Measurements from ENCODE around the gene MYO7A. TPM values are rescaled to one million over a fixed set of nuclear protein-coding genes. Genes with fewer than 3 reads are reported as not detected.

Gene MYO7A
- polyA plus RNA-seq, 1 donor (not counting 4 experiments of a cell fraction or from before 2014, with no cell fraction given): 0.75 TPM

- dilution Hi-C loops (cut with MboI; ENCODE audit: extremely low pct_ligation_motif_present, low sequenced_read_pairs): no loop called here
- H3K9ac ChIP-seq (ENCODE audit: control insufficient read depth, extremely low read depth, insufficient read depth, low read length): no peak overlapping the region
- H2AFZ ChIP-seq (ENCODE audit: control insufficient read depth, low read length): no peak overlapping the region
- no peaks in the 10 kb centered on the region for H3K36me3 ChIP-seq (ENCODE audit: control insufficient read depth in 2 of 2, extremely low read depth in 1 of 2, insufficient read depth in 2 of 2, low read length in 2 of 2)
- no peaks in the 10 kb centered on the region for H3K9me3 ChIP-seq (ENCODE audit: control insufficient read depth, low read depth, low read length)
- H3K9me1 ChIP-seq (ENCODE audit: control insufficient read depth, extremely low read depth, insufficient read depth, low read length): no peaks in the 10 kb centered on the region
- H3K27me3 ChIP-seq (ENCODE audit: control insufficient read depth, extremely low read depth, insufficient read depth, low read length): peaks cover 3% of the 10 kb centered on the region
- FAIRE-seq (no peak), DNase-seq (ENCODE audit: low read depth, low spot score) (no peak)
- TF ChIP-seq CTCF (optimal IDR thresholded peaks at IDR 0.05 in 1 of 3, IDR thresholded peaks at IDR 0.05 in 1 of 3, conservative IDR thresholded peaks at IDR 0.05 in 1 of 3; ENCODE audit: extremely low read depth in 1 of 3, insufficient read depth in 2 of 3, low read length in 3 of 3) (no peak), EZH2 (IDR thresholded peaks at IDR 0.05; ENCODE audit: low read length) (no peak)
- no peak overlapping the region for H3K4me3 ChIP-seq (ENCODE audit: control insufficient read depth in 2 of 3, extremely low read depth in 1 of 3, insufficient read depth in 2 of 3, low read depth in 1 of 3, low read length in 3 of 3)
- H3K79me2 ChIP-seq (ENCODE audit: control insufficient read depth, insufficient read depth, low read length): no peaks in the 10 kb centered on the region
- H3K4me1 ChIP-seq (ENCODE audit: control insufficient read depth, extremely low read depth, insufficient read depth, low read length): no peaks in the 10 kb centered on the region
- no peak overlapping the region for H3K4me2 ChIP-seq (ENCODE audit: control insufficient read depth, extremely low read depth, insufficient read depth, low read depth, low read length)
- H4K20me1 ChIP-seq (ENCODE audit: control insufficient read depth, extremely low read depth, insufficient read depth, low read length): no peaks in the 10 kb centered on the region
- H3K27ac ChIP-seq (ENCODE audit: control insufficient read depth, insufficient read depth, low read length): no peak overlapping the region
These were observed 17.2 kb upstream of the MYO7A start for GRCh38 chr11:77110836-77111235.

GRCh38 chr11:77111277-77111676 is 16.8 kb upstream of the MYO7A start:
- Histone ChIP-seq H3K4me2 (ENCODE audit: control insufficient read depth, extremely low read depth, insufficient read depth, low read depth, low read length) (no peak overlapping the region), H3K4me1 (ENCODE audit: control insufficient read depth, extremely low read depth, insufficient read depth, low read length) (no peaks in the 10 kb centered on the region), H3K27me3 (ENCODE audit: control insufficient read depth, extremely low read depth, insufficient read depth, low read length) (peaks cover 3% of the 10 kb centered on the region), H3K27ac (ENCODE audit: control insufficient read depth, insufficient read depth, low read length) (no peak overlapping the region), H3K4me3 (ENCODE audit: control insufficient read depth in 2 of 3, extremely low read depth in 1 of 3, insufficient read depth in 2 of 3, low read depth in 1 of 3, low read length in 3 of 3) (no peak overlapping the region), H4K20me1 (ENCODE audit: control insufficient read depth, extremely low read depth, insufficient read depth, low read length) (no peaks in the 10 kb centered on the region), H3K36me3 (ENCODE audit: control insufficient read depth in 2 of 2, extremely low read depth in 1 of 2, insufficient read depth in 2 of 2, low read length in 2 of 2) (no peaks in the 10 kb centered on the region), H2AFZ (ENCODE audit: control insufficient read depth, low read length) (no peak overlapping the region), H3K9ac (ENCODE audit: control insufficient read depth, extremely low read depth, insufficient read depth, low read length) (no peak overlapping the region), H3K79me2 (ENCODE audit: control insufficient read depth, insufficient read depth, low read length) (no peaks in the 10 kb centered on the region), H3K9me3 (ENCODE audit: control insufficient read depth, low read depth, low read length) (no peaks in the 10 kb centered on the region), H3K9me1 (ENCODE audit: control insufficient read depth, extremely low read depth, insufficient read depth, low read length) (no peaks in the 10 kb centered on the region)
- DNase-seq (ENCODE audit: low read depth, low spot score) (no peak), FAIRE-seq (no peak)
- TF ChIP-seq EZH2 (IDR thresholded peaks at IDR 0.05; ENCODE audit: low read length) (no peak), CTCF (optimal IDR thresholded peaks at IDR 0.05 in 1 of 3, IDR thresholded peaks at IDR 0.05 in 1 of 3, conservative IDR thresholded peaks at IDR 0.05 in 1 of 3; ENCODE audit: extremely low read depth in 1 of 3, insufficient read depth in 2 of 3, low read length in 3 of 3) (no peak)
- dilution Hi-C loops (cut with MboI; ENCODE audit: extremely low pct_ligation_motif_present, low sequenced_read_pairs): no loop called here

Data from keratinocyte (primary cell).